Muscle of leg (tissue), 11 donors: Measurements from ENCODE around the gene DLGAP1. TPM values are rescaled to one million over a fixed set of nuclear protein-coding genes. Genes with fewer than 3 reads are reported as not detected.

Experiments used
- DNase-seq: peaks from one replicate; pipeline ENCODE4 v3.0.0; 2013
- H3K27ac ChIP-seq: one replicate; pipeline ENCODE4 v1.5.1; 2013; ENCODE audit warnings: mild to moderate bottlenecking, low read length, control low read depth
- H3K27me3 ChIP-seq: one replicate; pipeline ENCODE4 v1.6.1; 2013; ENCODE audit warnings: low read length; ENCODE audit not compliant: control insufficient read depth, insufficient read depth
- H3K36me3 ChIP-seq: one replicate; pipeline ENCODE4 v1.6.1; 2013; ENCODE audit warnings: low read length; ENCODE audit not compliant: control insufficient read depth, insufficient read depth
- H3K4me1 ChIP-seq: one replicate; pipeline ENCODE4 v1.6.1; 2013; ENCODE audit warnings: low read length; ENCODE audit not compliant: control insufficient read depth, insufficient read depth
- H3K4me3 ChIP-seq: one replicate; pipeline ENCODE4 v1.5.1; 2013; ENCODE audit warnings: low read length, control low read depth
- H3K9me3 ChIP-seq: replicated peaks from 2 replicates; pipeline ENCODE4 v1.6.1; 2013; ENCODE audit warnings: low read depth, low read length; ENCODE audit not compliant: control insufficient read depth
- WGBS: methylation state at CpG from one replicate; pipeline ENCODE4 v1.1.5; 2013; ENCODE audit warnings: missing lambda C conversion rate; ENCODE audit not compliant: insufficient coverage; 5-methylcytosine and 5-hydroxymethylcytosine counted together
- polyA plus RNA-seq, 8 donors: library from polyadenylated mRNA; unstranded; fragments of 120-200 nt; gene quantifications; one replicate each; pipeline versions ENCODE4 v1.2.1 to v1.2.3, GENCODE V29; 2013; ENCODE audit warnings: inconsistent platforms in 1 of 8, low replicate concordance in 1 of 8; ENCODE audit not compliant: insufficient read length in 8 of 8, insufficient read depth in 1 of 8
- total RNA-seq: library from RNA; stranded (reverse); fragments of 120-200 nt; gene quantifications from one replicate; pipeline ENCODE4 v1.2.4, GENCODE V29; 2013

The DLGAP1 gene
- total and polyA plus RNA-seq, 9 donors = 0.87 to 3.1 (median 1.8) TPM

DNA sequence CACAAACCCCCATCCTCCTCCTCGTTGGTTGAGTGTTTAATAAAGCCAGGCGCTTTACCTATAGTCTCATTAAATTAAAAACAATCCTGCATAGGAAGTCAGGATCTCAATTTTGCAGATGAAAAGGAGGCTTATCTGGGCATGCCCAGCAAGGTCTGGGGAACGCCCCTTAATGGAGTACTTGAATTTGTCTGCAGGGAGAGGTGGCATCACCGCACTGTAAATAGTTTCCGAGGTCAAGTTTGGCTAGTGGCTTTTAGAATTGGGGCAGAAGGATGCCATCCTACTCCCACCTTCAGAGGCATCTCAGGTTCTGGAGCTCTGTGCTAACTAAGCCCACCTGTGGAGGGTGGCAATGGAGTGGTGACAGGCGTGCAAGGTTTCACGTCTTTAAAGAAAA is 855.9 kb downstream of the DLGAP1 start:
- Histone ChIP-seq H3K27me3 (no peaks in the 10 kb centered on the region), H3K36me3 (peaks cover 5% of the 10 kb centered on the region), H3K4me3 (no peak overlapping the region), H3K4me1 (peaks cover 57% of the 10 kb centered on the region), H3K27ac (no peak overlapping the region), H3K9me3 (no peaks in the 10 kb centered on the region)
- no peak for DNase-seq
- WGBS = 94% methylated on average over 5 of the region's 7 CpGs

DNA sequence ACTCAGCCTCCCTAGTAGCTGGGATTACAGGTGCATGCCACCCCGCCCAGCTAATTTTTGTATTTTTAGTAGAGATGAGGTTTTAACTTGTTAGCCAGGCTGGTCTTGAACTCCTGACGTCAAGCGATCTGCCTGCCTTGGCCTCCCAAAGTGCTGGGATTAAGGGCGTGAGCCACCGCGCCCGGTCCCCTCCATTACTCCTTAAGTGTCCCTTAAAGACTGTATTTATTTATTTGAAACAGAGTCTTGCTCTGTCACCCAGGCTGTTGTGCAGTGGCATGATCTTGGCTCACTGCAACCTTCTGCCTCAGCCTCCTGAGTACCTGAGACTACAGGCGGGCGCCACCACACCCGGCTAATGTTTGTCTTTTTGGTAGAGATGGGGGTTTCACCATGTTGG is 856.5 kb downstream of the DLGAP1 start:
- H3K36me3 ChIP-seq = peaks cover 5% of the 10 kb centered on the region
- no peak overlapping the region for H3K4me3 ChIP-seq
- no CpG with 5 or more reads among the region's 10 CpGs for WGBS
- H3K9me3 ChIP-seq = no peaks in the 10 kb centered on the region
- H3K27ac ChIP-seq = no peak overlapping the region
- H3K4me1 ChIP-seq = peaks cover 53% of the 10 kb centered on the region
- DNase-seq = no peak
- H3K27me3 ChIP-seq = no peaks in the 10 kb centered on the region

DNA sequence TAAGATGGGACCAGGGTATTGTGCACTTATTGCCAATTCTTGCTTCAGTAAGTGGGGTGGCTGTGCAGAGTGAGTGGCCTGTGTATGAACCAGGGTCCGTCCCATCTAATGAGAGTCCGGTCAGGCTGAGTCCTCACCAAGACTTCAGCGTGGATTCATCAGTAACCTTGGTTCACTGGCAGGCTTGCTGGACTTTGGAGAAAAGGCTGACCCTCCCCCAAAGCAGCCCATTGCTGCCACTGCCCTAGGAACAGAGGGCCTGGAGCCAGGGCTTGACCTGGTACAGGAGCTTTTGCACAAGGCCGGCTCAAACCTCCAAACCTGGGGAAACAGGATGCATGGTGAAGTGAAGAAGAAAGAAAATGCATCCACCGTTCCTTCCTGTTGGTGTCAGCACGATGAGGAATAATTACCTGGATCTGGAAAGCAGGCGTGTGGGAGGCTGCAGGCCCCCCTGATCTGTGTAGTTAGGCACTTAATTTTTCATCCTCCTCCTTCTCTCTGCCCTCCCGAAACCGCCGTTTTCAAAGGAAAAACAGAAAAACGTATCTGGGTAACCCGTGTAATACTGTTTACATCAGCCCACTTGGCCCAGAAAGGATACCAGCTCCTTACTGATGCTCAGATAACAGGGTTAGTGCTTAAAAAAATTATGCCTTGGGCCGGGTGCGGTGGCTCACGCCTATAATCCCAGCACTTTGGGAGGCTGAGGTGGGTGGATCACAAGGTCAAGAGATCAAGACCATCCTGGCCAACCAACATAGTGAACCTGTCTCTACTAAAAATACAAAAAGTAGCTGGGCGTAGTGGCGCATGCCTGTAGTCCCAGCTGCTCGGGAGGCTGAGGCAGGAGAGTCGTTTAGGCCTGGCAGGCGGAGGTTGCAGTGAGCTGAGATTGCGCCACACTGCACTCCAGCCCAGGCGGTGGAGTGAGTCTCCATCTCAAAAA is 857.4 kb downstream of the DLGAP1 start:
- Histone ChIP-seq H3K27ac (peak overlapping the region; percentile 100), H3K4me3 (no peak overlapping the region), H3K9me3 (no peaks in the 10 kb centered on the region), H3K4me1 (peaks cover 53% of the 10 kb centered on the region), H3K27me3 (no peaks in the 10 kb centered on the region), H3K36me3 (peaks cover 5% of the 10 kb centered on the region)
- WGBS = 68% methylated on average over 14 of the region's 22 CpGs
- DNase-seq = no peak

DNA sequence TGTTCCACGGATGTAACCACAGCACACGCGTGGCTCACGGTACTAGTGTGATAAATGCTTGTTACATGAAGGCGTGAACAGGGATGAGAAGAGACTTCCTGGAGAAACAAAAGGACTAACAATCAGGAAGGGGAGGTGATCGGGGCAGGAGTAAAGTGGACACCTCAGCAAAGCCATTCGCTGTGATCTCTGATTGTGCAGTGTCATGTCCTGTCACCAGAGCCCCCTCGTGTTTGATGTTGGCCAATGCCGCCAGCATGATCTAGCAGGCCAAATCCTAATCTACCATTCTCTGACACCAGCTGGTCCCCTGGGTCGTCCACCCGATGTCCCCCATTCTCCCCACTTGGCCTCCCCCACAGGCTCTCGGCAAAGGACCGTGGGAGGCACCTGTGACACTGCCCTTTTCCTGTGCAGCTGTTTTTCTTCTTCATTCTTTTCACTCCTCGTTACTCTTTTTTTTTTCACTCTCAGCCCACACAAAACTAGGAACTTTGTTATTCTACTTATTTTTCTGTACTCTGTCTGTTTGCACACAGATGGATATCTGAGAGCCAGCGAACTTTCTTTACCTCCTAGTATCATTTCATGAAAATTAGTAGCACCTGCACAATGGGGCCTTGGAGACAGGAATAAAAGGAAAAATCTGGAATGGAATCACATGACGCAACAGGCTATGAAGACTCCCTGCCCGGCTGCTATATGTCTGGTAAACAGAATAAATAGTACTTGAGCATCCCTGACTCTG is 858.3 kb downstream of the DLGAP1 start:
- H3K4me3 ChIP-seq = no peak overlapping the region

DNA sequence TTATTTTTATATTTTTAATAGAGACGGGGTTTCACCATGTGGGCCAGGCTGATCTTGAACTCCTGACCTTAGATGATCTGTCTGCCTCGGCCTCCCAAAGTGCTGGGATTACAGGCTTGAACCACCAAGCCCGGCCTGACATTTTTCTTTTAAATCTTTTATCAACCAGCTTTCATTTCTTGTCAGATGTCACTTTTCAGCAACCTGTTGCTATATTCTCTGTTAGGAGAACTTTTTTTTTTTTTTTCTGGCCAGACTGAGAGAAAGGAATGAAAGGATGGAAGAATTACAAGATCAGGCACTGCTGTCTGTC is 858.8 kb downstream of the DLGAP1 start:
- Histone ChIP-seq H3K36me3 (peaks cover 5% of the 10 kb centered on the region), H3K27ac (peak overlapping the region; percentile 100), H3K4me1 (peaks cover 57% of the 10 kb centered on the region), H3K9me3 (no peaks in the 10 kb centered on the region), H3K4me3 (no peak overlapping the region), H3K27me3 (no peaks in the 10 kb centered on the region)
- no CpG with 5 or more reads among the region's 3 CpGs for WGBS
- DNase-seq = no peak

More for the DNA sequence above, 858.3 kb downstream of the DLGAP1 start:
- Histone ChIP-seq H3K9me3 (no peaks in the 10 kb centered on the region), H3K4me1 (peaks cover 56% of the 10 kb centered on the region), H3K27ac (peak overlapping the region; percentile 100), H3K36me3 (peaks cover 5% of the 10 kb centered on the region), H3K27me3 (no peaks in the 10 kb centered on the region)
- 16% methylated on average over 16 of the region's 17 CpGs for WGBS
- peak; percentile 86 for DNase-seq

DNA sequence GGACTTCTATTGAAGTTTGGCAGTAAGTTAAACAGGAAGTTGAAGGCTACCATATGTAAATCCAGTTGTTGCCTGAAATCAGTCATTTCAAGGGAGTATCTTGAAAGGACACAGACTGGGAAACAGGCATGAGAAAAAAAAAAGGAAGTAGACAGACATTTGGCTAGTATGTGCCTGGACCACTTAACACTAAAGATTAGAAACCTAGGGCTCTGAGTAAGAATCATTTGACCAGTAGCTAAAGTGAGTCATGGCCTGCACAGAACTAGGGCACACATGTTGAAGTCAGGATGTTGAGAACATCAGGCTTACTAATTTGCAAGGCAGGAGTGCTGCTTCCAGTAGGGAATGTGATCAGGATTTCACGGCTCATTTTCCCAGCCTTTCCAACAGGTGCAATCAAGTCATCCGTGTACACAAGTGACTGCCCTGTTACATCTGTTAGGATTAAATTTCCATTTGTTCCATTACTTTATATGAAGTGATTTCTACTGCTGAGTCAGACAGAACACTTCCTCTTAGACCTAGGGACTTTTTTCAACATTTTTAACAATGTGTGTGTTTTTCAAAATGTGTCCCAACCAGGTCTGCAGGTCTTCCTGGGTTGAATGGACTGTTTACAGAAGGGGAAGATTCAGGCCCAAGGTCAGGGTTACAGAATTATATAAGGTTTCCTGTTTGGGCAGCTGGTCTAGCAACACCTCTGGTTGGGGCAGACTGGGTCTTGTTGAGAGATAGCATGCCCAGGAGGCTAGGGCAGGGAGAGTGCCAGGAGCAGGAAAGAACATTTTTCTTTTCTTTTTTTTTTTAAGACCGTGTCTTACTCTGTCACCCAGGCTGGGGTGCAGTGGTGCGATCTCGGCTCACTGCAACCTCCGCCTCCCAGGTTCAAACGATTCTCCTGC is 859.5 kb downstream of the DLGAP1 start:
- no CpG with 5 or more reads among the region's 7 CpGs for WGBS
- Histone ChIP-seq H3K27me3 (no peaks in the 10 kb centered on the region), H3K27ac (peak overlapping the region; percentile 100), H3K9me3 (no peaks in the 10 kb centered on the region), H3K4me3 (peak overlapping the region; percentile 50), H3K36me3 (peaks cover 5% of the 10 kb centered on the region), H3K4me1 (peaks cover 57% of the 10 kb centered on the region)
- peak; percentile 92 for DNase-seq

DNA sequence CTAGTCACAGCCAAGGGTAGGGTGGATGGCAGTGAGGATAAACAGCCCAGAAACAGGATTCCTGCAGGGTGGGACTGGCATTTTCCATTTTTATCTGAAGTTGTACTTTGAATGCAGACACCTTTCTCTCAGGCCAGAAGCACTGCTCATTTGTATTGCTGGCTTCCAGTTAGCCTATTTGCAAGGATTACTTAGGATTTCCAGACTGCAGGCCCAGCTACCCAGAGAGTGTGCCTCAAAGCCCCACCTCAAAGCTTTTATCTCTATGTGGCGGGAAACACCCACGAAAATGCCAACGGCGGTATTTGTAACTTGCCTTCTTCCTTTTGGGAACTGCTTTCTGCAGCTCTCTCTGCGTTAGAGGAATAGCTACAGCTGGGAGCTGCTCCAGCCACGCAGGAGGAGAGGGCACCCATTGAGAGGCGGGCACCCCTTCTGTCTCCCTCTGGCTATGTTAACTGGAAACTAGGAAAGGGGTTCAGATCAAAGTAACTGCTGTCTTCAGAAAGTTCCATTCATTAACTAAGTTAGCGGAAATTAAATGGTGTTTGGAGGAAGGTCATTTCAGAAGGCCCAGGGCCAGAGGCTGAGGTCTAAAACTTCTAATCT is 860.2 kb downstream of the DLGAP1 start:
- no peaks in the 10 kb centered on the region for H3K27me3 ChIP-seq
- H3K9me3 ChIP-seq = no peaks in the 10 kb centered on the region
- H3K27ac ChIP-seq = peak overlapping the region; percentile 100
- peaks cover 57% of the 10 kb centered on the region for H3K4me1 ChIP-seq
- 17% methylated on average over 5 of the region's 8 CpGs for WGBS
- H3K4me3 ChIP-seq = peak overlapping the region; percentile 50
- DNase-seq = peak; percentile 60
- peaks cover 5% of the 10 kb centered on the region for H3K36me3 ChIP-seq

DNA sequence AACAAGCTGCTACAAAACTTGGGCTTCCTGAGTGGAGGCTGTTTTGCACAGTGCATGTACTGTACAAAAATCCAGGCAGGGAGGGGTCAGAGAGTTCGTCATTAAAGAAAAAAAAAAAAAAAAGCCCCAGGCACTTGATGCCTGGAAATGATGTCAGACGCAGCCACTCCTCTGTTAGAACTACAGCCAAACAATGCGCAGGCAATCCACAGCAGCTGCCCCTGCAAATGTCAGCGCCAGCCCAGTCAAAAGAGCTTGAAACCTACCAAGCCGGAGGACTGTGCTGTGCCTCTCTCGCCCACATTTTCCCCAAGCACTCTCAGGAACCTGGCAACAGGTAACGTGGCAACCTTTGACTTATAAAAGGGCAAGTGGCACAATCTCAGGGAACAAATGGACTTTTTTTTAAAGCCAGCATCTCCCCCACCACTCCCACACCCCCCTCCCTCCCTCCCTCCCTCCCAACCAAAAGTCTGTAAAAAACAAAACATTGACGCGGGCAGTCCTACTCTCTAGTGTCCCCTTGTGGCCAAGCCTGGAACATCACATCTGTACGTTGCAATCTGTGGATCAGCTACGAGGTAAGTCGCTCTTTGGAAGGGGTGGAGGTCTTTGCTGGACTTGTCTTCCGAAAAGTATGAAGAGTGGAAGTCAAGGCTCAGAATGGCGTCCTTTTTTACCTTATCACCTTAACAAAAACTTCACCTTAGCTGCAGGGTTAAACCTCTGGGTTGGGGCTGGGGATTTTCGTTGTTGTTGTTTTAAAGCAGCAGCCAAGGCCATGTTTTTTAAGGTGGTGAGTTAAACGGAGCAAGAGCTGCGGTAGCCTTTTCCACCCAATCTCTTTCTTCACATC is 861.0 kb downstream of the DLGAP1 start:
- H3K27ac ChIP-seq = peak overlapping the region; percentile 100
- no peaks in the 10 kb centered on the region for H3K9me3 ChIP-seq
- H3K27me3 ChIP-seq = no peaks in the 10 kb centered on the region
- H3K36me3 ChIP-seq = peaks cover 5% of the 10 kb centered on the region
- H3K4me3 ChIP-seq = peak overlapping the region; percentile 57
- H3K4me1 ChIP-seq = peaks cover 57% of the 10 kb centered on the region
- peak; percentile 99 for DNase-seq
- WGBS = 2% methylated on average over 6 of the region's 17 CpGs

DNA sequence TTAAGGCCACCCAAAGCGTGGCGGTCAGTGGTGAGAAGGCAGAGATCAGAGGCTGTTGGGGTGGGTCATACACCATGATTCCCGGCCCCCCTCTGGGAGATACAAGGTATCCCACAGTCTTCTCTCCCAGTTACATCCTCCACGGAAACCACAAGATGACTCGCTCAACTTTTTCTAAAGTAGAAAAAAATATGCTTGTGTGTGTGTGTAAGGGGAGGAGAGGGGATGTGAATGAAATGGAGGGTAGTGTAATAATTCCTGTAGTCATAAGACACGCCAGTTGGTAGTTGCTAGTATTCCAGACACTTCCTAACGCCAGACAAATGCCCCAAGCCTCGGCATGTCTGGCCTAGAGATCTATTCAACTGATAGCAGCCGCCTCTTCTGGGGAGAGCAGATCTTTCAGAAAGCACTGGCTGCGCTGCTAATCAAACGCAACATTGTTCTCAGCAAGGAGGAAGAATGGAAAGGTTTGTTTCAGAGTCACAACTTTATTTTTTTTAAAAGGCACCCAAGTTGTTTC is 861.7 kb downstream of the DLGAP1 start:
- no peak for DNase-seq
- peaks cover 57% of the 10 kb centered on the region for H3K4me1 ChIP-seq

More for the DNA sequence above, 861.7 kb downstream of the DLGAP1 start:
- 0% methylated on average over 3 of the region's 11 CpGs for WGBS
- Histone ChIP-seq H3K36me3 (peaks cover 5% of the 10 kb centered on the region), H3K27me3 (no peaks in the 10 kb centered on the region), H3K27ac (peak overlapping the region; percentile 100), H3K9me3 (no peaks in the 10 kb centered on the region), H3K4me3 (peak overlapping the region; percentile 0)
